Hypothalamus (tissue), 51 donors: ENCODE data around the gene TMEM117.
"Not testable (repeated sequence)": the region's sequence is repeated elsewhere in the genome, so short reads cannot be mapped to it uniquely, and the experiment has no call there.

Source experiments
- DNase-seq, 51 donors: peaks; one replicate each; lab custom pipeline; 2025; lab: John Stamatoyannopoulos, UW

The TMEM117 gene

DNA sequence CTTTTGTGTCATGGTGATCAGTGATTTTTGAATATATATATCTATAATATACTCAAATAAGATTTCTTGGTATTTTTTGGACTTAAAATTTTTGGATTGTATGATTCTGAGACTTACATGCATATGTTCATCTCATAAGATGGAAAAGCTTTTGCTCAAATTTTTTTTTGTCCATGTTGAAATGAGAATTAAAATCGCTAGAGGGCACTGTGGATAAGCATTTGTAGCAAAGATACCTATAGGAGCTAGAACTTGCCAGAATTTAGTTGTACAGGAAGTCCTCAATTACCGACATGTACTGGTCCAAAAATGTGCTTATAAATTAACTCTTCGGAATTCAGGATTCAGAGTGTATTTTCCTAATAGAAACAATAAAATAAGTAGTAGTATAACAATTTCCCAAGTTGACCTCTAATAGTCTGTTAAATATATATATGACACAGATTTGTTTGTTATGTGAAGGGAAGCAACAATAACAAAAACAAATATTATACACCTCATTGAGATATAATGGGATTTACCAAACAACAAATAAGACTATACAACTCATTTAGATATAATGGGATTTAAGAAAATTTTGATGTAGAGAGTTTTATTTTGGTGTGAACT lies 179.6 kb downstream of the TMEM117 start:
- DNase-seq = peak in 1 of 51 donors; percentile 45

DNA sequence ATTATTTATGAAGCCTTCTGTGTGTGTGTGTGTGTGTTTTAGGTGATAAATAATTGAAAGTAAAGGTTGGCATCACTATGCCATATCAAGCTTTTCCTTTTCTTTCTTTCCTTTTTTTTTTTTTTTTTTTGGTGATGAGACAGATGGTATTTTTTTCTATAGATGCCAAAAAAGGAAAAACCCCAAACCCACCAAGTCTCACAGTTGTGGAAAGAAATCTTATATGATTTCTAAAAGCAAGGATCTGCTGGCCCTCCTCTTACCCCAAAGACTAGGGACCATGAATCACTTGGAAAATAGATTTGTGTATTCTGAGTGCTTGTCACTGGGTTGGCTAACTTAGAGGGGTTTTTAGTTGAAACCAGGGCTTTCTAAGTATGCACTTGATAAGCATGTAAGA lies 181.3 kb downstream of the TMEM117 start:
- no peak for DNase-seq

GRCh38 chr12:44019118-44019517 lies 183.2 kb downstream of the TMEM117 start:
- no peak for DNase-seq

- no peak for DNase-seq
These were observed 184.7 kb downstream of the TMEM117 start for GRCh38 chr12:44020555-44020954.

DNA sequence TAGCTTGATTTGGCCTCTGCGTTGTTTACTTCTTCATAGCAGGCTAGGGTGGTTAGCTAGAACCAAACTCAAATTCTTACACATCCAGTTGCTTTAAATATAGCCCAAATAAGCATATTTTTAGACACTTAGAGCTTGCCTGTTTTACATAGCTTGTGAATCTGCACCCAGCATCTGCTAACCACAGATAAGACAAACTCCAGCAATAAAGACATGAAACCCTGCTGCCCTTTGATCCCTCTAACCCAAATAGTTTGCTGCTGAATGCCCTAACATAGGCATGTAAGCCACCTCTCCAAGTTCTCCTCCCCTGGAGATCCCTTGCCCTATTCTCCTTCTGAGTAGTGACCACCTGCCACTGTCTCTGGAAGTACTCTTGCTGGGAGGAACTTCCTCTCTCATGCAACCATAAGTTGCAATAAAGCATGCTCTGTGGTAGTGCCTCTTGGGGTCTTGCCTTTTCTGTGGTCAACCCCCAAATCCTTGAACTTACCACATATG lies 185.6 kb downstream of the TMEM117 start:
- DNase-seq = no peak

GRCh38 chr12:44025499-44025898 lies 189.6 kb downstream of the TMEM117 start:
- no peak for DNase-seq

DNA sequence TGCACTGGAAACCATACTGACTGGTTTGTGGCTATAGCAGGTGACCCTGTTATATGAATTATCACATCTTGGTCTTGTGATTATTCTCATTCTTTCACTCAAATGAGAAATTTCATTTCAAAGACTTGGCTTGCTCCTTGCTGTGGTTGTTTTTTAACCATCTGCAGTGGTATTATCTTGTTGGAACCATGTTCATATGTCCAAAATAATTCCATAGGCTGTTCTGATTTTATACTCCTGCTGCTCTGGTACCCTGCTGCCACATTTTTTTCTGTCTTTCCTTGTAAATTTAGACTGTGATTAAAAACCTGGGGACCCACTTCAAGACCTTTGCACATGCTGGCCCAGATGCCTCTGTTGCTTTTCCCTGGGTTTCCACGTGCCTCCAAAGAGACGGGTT lies 190.2 kb downstream of the TMEM117 start:
- DNase-seq = no peak

DNA sequence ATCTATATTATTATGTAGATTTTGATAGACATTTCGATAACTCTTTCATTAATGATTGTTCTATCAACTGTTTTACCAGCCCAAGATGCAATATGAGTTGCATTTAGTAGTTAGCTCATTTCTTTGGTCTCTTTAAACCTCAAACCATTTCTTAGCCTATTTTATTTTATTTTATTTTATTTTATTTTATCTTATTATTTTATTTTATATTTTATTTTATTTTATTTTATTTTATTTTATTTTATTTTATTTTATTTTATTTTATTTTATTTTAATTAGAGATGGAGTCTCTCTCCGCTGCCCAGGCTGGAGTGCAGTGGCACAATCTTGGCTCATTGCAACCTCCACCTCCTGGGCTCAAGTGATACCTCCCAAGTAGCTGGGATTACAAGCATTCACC lies 191.0 kb downstream of the TMEM117 start:
- DNase-seq = not testable (repeated sequence)

GRCh38 chr12:44029194-44029593 lies 193.3 kb downstream of the TMEM117 start:
- DNase-seq = no peak

DNA sequence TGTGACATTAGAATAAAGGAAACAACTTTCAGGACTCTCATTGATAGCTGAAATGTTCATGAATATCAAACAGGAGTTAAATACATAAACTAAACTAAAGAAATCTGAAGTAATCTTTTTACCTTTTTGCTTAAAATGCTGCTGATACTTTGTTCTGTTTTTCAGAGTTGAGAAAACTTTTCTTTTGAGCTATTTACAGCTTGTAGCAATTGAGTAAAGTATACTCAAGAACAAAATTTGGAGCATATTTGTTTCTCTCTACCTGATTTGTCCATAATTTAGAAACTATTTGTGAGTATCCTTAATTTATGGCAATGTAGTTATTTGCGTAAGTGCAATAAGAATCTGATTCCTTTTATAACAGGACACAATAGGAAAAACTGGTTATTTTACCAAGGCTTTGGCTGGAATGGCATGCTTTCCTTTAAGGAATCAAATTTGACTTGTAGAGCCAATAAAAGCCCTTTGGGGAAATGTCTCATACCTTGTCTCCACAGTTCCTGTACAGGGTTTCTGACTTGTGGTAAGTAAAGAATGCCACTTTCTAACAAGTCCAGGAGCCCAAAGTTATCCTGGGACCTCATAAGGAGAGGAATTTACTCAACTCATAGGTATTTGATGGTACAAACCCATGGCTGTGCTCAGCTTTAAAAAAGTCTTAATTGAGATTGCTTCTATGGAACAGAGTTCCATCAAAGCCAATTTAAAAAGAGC lies 195.7 kb downstream of the TMEM117 start:
- DNase-seq = no peak

GRCh38 chr12:44034906-44035305 lies 199.0 kb downstream of the TMEM117 start:
- DNase-seq = no peak

- DNase-seq = no peak
These were observed 201.1 kb downstream of the TMEM117 start for GRCh38 chr12:44036875-44037443.

DNA sequence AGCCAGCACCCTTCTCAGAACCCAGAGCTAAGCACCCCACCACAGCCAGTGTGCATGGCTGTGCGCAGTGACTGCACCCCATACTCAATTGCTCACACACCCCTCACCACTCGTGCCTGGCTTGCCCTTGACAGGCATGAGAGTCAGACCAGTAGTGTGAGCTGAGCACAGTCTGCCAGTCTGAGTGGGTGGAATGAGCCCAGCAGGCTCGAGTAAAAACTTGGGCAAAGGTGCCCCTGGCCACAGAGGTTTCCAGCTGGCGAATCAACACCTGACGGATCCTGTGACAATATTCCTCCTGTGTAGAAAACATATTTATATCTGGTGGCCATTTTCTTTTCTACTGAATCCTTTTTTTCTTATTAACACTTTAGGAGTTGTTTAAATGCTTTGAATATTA lies 202.5 kb downstream of the TMEM117 start:
- no peak for DNase-seq

DNA sequence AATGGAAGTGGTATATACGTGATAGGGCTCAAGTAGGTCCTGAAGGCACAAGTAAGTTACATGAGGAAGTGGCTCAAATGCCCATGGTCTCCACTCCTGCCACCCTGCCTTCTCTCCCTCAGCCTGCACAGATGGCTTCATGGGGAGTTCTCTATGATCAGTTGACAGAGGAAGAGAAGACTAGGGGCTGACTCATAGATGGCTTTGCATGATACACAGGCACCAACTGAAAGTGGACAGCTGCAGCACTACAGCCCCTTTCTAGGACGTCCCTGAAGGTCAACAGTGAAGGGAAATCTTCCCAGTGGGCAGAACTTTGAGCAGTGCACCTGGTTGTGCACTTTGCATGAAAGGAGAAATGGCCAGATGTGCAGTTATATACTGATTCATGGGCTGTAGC lies 208.6 kb downstream of the TMEM117 start:
- DNase-seq = not testable (repeated sequence)

- no peak for DNase-seq
These were observed 211.0 kb downstream of the TMEM117 start for GRCh38 chr12:44046732-44047417.

GRCh38 chr12:44052554-44052953 lies 216.7 kb downstream of the TMEM117 start:
- DNase-seq = no peak

- no peak for DNase-seq
These were observed 217.8 kb downstream of the TMEM117 start for GRCh38 chr12:44053549-44054127.

DNA sequence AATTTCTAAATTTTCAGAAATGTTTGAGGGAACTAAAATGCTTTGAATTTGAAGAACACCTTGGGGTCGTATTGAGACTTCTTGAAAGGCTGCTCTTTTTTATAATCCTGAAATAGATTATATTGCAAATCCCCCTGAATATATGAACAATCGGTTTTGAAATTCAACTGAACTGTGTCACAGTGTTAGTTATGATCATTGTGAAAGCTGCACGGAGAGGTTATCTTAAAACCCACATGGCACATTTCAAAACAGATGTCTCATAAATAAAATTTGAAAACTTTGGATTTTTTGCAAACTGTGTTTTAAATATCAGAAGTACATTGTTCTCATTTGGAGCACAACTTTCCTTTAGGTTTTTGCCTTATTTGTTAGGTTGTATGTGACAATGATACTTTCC lies 218.4 kb downstream of the TMEM117 start:
- DNase-seq = no peak

DNA sequence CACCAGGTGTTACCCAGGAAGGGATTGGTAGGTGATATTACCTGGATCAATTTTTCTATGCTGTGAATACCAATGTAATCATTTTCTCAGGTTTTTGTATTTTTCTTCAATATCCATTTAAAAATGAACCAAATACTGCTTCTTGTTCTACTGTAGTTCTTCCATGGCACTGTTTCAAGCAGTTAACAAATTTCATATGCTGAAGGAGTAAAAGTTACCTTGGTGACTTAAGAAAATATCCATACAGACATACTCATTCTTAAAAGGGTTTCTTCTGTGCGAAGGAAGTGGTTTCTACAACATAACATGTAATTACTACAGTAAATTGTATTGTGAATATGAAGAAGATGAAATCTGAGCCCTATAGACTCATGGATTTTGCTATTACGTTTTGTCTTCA lies 222.5 kb downstream of the TMEM117 start:
- DNase-seq = no peak

DNA sequence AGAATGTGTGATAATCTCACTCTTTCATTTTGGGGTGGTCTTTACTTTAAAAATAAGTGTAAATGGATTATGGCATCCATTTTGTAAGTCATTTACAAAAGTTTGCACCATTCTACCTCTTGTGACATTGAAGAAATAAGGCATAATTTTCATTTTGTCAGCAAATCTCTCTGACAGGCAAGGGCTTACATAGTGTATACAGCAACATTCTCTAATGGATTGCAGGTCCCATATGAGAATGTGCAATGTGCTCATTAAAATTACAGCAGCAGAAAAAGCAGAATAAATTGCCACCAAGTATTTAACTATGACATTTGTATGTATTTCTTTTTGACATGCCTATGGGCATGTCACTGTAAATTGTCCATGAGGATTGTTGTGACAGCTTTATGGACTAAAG lies 223.6 kb downstream of the TMEM117 start:
- no peak for DNase-seq

DNA sequence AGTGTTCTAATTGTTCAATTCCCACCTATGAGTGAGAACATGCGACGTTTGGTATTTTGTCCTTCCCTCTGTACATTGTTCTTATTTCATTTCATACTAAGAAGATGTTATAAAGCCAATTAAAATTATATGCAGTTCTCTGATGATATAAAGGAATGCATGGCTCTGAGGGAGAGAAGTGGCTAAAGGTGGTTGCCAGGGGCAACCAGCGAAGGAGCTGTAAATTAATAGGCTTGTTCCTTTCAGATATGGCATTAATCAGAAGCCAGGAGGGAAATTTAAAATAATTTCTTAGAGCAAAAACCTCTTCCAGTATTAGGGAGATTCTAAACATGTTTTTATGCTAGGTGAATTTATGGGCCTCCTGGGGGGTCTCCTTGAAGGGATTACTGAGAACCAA lies 227.8 kb downstream of the TMEM117 start:
- DNase-seq = no peak
